ENCODE measurements around the gene OLFM4.

DNA sequence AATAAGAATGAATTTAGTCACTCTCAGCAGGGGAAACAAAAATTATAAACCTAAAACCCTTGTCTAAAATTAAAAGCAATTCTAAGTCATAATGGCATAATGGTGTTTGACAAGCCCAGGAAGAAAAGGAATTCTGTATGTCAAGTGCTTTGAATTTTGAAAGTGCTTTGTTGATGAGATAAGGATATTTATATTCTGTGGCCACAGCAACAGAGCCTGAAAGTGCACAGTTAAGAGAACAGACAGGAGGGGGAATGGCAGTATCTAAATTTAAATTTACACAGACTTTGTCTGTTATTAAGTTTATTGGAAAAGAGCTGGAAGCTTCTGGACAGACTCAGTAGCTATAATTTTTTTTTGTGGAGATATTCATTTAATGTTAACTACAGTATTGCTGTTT lies 69.8 kb downstream of the OLFM4 start:
- TF ChIP-seq, protein P1, sequence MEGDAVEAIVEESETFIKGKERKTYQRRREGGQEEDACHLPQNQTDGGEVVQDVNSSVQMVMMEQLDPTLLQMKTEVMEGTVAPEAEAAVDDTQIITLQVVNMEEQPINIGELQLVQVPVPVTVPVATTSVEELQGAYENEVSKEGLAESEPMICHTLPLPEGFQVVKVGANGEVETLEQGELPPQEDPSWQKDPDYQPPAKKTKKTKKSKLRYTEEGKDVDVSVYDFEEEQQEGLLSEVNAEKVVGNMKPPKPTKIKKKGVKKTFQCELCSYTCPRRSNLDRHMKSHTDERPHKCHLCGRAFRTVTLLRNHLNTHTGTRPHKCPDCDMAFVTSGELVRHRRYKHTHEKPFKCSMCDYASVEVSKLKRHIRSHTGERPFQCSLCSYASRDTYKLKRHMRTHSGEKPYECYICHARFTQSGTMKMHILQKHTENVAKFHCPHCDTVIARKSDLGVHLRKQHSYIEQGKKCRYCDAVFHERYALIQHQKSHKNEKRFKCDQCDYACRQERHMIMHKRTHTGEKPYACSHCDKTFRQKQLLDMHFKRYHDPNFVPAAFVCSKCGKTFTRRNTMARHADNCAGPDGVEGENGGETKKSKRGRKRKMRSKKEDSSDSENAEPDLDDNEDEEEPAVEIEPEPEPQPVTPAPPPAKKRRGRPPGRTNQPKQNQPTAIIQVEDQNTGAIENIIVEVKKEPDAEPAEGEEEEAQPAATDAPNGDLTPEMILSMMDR (conservative IDR thresholded peaks at IDR 0.05 in 1 of 2, IDR thresholded peaks at IDR 0.05 in 1 of 2; ENCODE audit: low read depth in 1 of 2, low read length in 2 of 2), result no peak
- TF ChIP-seq EZH2 (IDR thresholded peaks at IDR 0.05; ENCODE audit: low read length, missing control alignments), result no peak

Data from fibroblast of lung (primary cell).